Spinal cord (tissue), 10 donors: ENCODE results near the gene ALPG. TPM values are rescaled to one million over a fixed set of nuclear protein-coding genes. Genes with fewer than 3 reads are reported as not detected.
"Not testable (repeated sequence)": the region's sequence is repeated elsewhere in the genome, so short reads cannot be mapped to it uniquely, and the experiment has no call there.

Experiments
- DNase-seq, 6 donors: peaks; one replicate each; pipeline versions ENCODE4 v3.0.0 to v3.0.0-alpha.2; 2013 to 2015; ENCODE audit warnings: low spot score in 6 of 6, low read depth in 4 of 6
- H3K27ac ChIP-seq: one replicate; pipeline ENCODE4 v1.5.1; 2013; ENCODE audit warnings: low read depth, low read length, control low read depth
- H3K27me3 ChIP-seq: one replicate; pipeline ENCODE4 v1.6.1; 2013; ENCODE audit warnings: low read length; ENCODE audit not compliant: control insufficient read depth, insufficient read depth
- H3K36me3 ChIP-seq: one replicate; pipeline ENCODE4 v1.6.1; 2013; ENCODE audit warnings: low read length; ENCODE audit not compliant: control insufficient read depth, insufficient read depth
- H3K4me1 ChIP-seq: one replicate; pipeline ENCODE4 v1.6.1; 2013; ENCODE audit warnings: low read length; ENCODE audit not compliant: control insufficient read depth, insufficient read depth
- H3K4me3 ChIP-seq: one replicate; pipeline ENCODE4 v1.5.1; 2013; ENCODE audit warnings: low read depth, low read length, control low read depth
- H3K9me3 ChIP-seq: one replicate; pipeline ENCODE4 v1.6.1; 2013; ENCODE audit warnings: low read length; ENCODE audit not compliant: control insufficient read depth, insufficient read depth
- WGBS: methylation state at CpG from one replicate; pipeline ENCODE4 v1.1.5; 2013; ENCODE audit warnings: missing lambda C conversion rate; ENCODE audit not compliant: insufficient coverage; 5-methylcytosine and 5-hydroxymethylcytosine counted together
- polyA plus RNA-seq, 2 donors: library from polyadenylated mRNA; unstranded; fragments of 120-200 nt; gene quantifications; one replicate each; pipeline ENCODE4 v1.2.1, GENCODE V29; 2013; ENCODE audit not compliant: insufficient read length in 2 of 2
- total RNA-seq, 2 donors: library from RNA; depleted of rRNA in 1 of 2; stranded (reverse); fragments of 120-200 nt in 1 of 2; fragments of >200 nt in 1 of 2; gene quantifications; one replicate each; pipeline versions ENCODE4 v1.2.3 to v1.2.4, GENCODE V29; 2013 to 2014
- donor health status: healthy.

Gene ALPG
- total and polyA plus RNA-seq, 4 donors, result 0.09 to 0.13 TPM; not detected in 2

- not testable (repeated sequence) for H3K9me3 ChIP-seq, H3K36me3 ChIP-seq, DNase-seq, H3K4me1 ChIP-seq, H3K4me3 ChIP-seq, H3K27ac ChIP-seq
- H3K27me3 ChIP-seq, result peaks cover 16% of the 10 kb centered on the region
- WGBS, result no CpG with 5 or more reads among the region's 7 CpGs
Measured at GRCh38 chr2:232394431-232394830, 12.2 kb upstream of the ALPG start.

GRCh38 chr2:232395586-232395985, 11.1 kb upstream of the ALPG start:
- H3K4me3 ChIP-seq, result no peak overlapping the region
- H3K27me3 ChIP-seq, result peaks cover 4% of the 10 kb centered on the region
- H3K36me3 ChIP-seq, result no peaks in the 10 kb centered on the region
- 100% methylated on average over 1 of the region's 1 CpG for WGBS
- no peaks in the 10 kb centered on the region for H3K4me1 ChIP-seq
- no peak overlapping the region for H3K27ac ChIP-seq
- H3K9me3 ChIP-seq, result no peaks in the 10 kb centered on the region
- no peak for DNase-seq

- H3K4me1 ChIP-seq, result no peaks in the 10 kb centered on the region
- no peak overlapping the region for H3K4me3 ChIP-seq
- H3K9me3 ChIP-seq, result no peaks in the 10 kb centered on the region
- no peak for DNase-seq
- no peak overlapping the region for H3K27ac ChIP-seq
- no peaks in the 10 kb centered on the region for H3K36me3 ChIP-seq
- peaks cover 3% of the 10 kb centered on the region for H3K27me3 ChIP-seq
- WGBS, result 86% methylated on average over 1 of the region's 2 CpGs
Measured at GRCh38 chr2:232396683-232397082, 10.0 kb upstream of the ALPG start.

GRCh38 chr2:232398293-232399034, 8.2 kb upstream of the ALPG start:
- no peaks in the 10 kb centered on the region for H3K9me3 ChIP-seq
- no peak for DNase-seq
- no peaks in the 10 kb centered on the region for H3K36me3 ChIP-seq
- WGBS, result 89% methylated on average over 3 of the region's 5 CpGs
- no peak overlapping the region for H3K4me3 ChIP-seq
- H3K27ac ChIP-seq, result no peak overlapping the region
- H3K4me1 ChIP-seq, result no peaks in the 10 kb centered on the region
- H3K27me3 ChIP-seq, result no peaks in the 10 kb centered on the region

GRCh38 chr2:232400256-232401015, 6.2 kb upstream of the ALPG start:
- DNase-seq, result peak in 1 of 6 donors; percentile 4
- no peaks in the 10 kb centered on the region for H3K27me3 ChIP-seq
- no peaks in the 10 kb centered on the region for H3K36me3 ChIP-seq
- 75% methylated on average over 6 of the region's 9 CpGs for WGBS
- H3K27ac ChIP-seq, result no peak overlapping the region
- H3K4me3 ChIP-seq, result no peak overlapping the region
- H3K9me3 ChIP-seq, result no peaks in the 10 kb centered on the region
- H3K4me1 ChIP-seq, result no peaks in the 10 kb centered on the region

GRCh38 chr2:232402518-232402917, 4.1 kb upstream of the ALPG start:
- no peak overlapping the region for H3K4me3 ChIP-seq
- no peaks in the 10 kb centered on the region for H3K27me3 ChIP-seq
- H3K4me1 ChIP-seq, result no peaks in the 10 kb centered on the region
- no peaks in the 10 kb centered on the region for H3K9me3 ChIP-seq
- DNase-seq, result no peak
- H3K36me3 ChIP-seq, result no peaks in the 10 kb centered on the region
- no peak overlapping the region for H3K27ac ChIP-seq
- WGBS, result 94% methylated on average over 3 of the region's 3 CpGs

- Histone ChIP-seq H3K36me3 (no peaks in the 10 kb centered on the region), H3K4me1 (peaks cover 3% of the 10 kb centered on the region), H3K9me3 (no peaks in the 10 kb centered on the region), H3K27me3 (peaks cover 3% of the 10 kb centered on the region), H3K4me3 (no peak overlapping the region), H3K27ac (no peak overlapping the region)
- no peak for DNase-seq
- 89% methylated on average over 6 of the region's 11 CpGs for WGBS
Measured at GRCh38 chr2:232405943-232406510, 617 bp upstream of the ALPG start.

GRCh38 chr2:232407428-232408150, 945 bp downstream of the ALPG start:
- not testable (repeated sequence) for H3K27me3 ChIP-seq, H3K4me3 ChIP-seq, H3K36me3 ChIP-seq, H3K9me3 ChIP-seq, DNase-seq, H3K4me1 ChIP-seq, H3K27ac ChIP-seq
- 91% methylated on average over 25 of the region's 30 CpGs for WGBS

- not testable (repeated sequence) for H3K4me3 ChIP-seq, H3K27ac ChIP-seq, H3K4me1 ChIP-seq, H3K27me3 ChIP-seq, H3K36me3 ChIP-seq, H3K9me3 ChIP-seq, DNase-seq
- 94% methylated on average over 3 of the region's 10 CpGs for WGBS
Measured at GRCh38 chr2:232408269-232408668, 1.6 kb downstream of the ALPG start.
